HG02884 (cell line): ENCODE data around the gene NECAB3.

ENCODE experiments used
- ATAC-seq: cut with Tn5 transposase; IDR thresholded peaks from one replicate; pipeline ENCODE4 v1.9.1; 2021; ENCODE audit warnings: mild to moderate bottlenecking, moderate library complexity; ENCODE audit not compliant: unreplicated experiment

Gene NECAB3

GRCh38 chr20:33666293-33667244 is 7.7 kb downstream of the NECAB3 start, which contains the start of gene ACTL10:
Gene ACTL10, plus strand, starts transcription at chr20:33666943. Its CDS starts 555 bp downstream, at chr20:33667498.
- ATAC-seq = peak; percentile 69

GRCh38 chr20:33664762-33665144 is 9.5 kb downstream of the NECAB3 start:
- no peak for ATAC-seq

GRCh38 chr20:33664085-33664761 is 10.0 kb downstream of the NECAB3 start:
- no peak for ATAC-seq

GRCh38 chr20:33663161-33664084 is 10.8 kb downstream of the NECAB3 start:
- ATAC-seq = no peak

GRCh38 chr20:33662172-33662571 is 12.1 kb downstream of the NECAB3 start, which contains the start of gene C20orf144:
Gene C20orf144, plus strand, starts transcription at chr20:33662327. Its CDS starts 19 bp downstream, at chr20:33662346.
- no peak for ATAC-seq

GRCh38 chr20:33660685-33661058 is 13.6 kb downstream of the NECAB3 start:
- ATAC-seq = no peak

GRCh38 chr20:33660035-33660684 is 14.1 kb downstream of the NECAB3 start:
- ATAC-seq = no peak

- no peak for ATAC-seq
Observed at GRCh38 chr20:33659341-33660034, 14.7 kb downstream of the NECAB3 start.

- ATAC-seq = no peak
Observed at GRCh38 chr20:33658929-33659328, 15.3 kb downstream of the NECAB3 start.

GRCh38 chr20:33658510-33658909 is 15.7 kb downstream of the NECAB3 start:
- no peak for ATAC-seq

GRCh38 chr20:33657704-33658095 is 16.5 kb downstream of the NECAB3 start:
- no peak for ATAC-seq

GRCh38 chr20:33656783-33657703 is 17.2 kb downstream of the NECAB3 start:
- ATAC-seq = no peak

- no peak for ATAC-seq
Observed at GRCh38 chr20:33656010-33656782, 18.0 kb downstream of the NECAB3 start.

- ATAC-seq = no peak
Observed at GRCh38 chr20:33655164-33655563, 19.1 kb downstream of the NECAB3 start.

GRCh38 chr20:33654680-33655161 is 19.5 kb downstream of the NECAB3 start:
- no peak for ATAC-seq

- ATAC-seq = no peak
Observed at GRCh38 chr20:33653900-33654596, 20.2 kb downstream of the NECAB3 start.
